GM19035 (cell line): Measurements from ENCODE around the gene ELK3.

Source experiments
- ATAC-seq: cut with Tn5 transposase; IDR thresholded peaks from one replicate; pipeline ENCODE4 v1.9.1; 2021; ENCODE audit not compliant: unreplicated experiment

ELK3 gene

DNA sequence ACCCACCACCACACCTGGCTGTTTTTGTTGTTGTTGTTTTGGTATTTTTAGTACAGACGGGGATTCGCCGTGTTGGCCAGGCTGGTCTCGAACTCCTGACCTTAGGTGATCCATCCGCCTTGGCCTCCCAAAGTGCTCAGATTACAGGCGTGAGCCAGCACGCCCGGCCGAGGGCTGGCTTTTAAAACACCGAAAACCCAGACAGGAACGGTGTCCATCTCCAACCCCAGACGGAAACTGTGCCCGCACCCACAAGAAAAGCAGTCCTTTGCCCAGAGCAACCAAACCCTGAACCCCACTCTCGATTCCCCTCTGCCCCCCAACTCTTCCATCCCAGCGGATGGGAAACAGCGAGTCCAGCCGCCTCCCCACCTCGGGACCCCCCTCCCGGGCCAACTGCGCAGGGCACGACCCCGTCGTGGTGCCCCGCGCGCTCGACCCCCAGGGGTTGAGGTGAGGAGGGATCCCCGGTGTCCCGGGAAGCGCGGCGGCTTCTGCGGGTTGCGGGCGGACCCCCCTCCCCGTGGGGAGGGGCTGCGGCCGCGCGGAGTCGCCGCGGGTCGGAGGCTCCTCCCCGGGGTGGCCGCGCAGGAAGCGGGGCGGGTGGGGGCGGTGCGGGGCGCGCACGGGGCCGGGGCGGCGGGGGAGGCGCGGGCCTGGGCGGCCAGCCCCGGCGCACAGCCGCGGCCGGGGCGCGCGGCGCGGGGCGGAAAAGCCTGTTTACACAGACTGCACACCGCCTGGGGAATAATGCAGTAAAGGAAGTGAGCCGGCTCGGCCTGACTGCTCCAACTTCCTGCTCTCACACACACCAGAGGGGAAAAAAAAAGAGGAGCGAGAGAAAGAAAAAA lies at the start of gene ELK3:
TSS of gene ELK3 (plus strand) at position 651 of the 851 bp plus-strand sequence.
- peak; percentile 45 for ATAC-seq

- no peak for ATAC-seq
Observed at GRCh38 chr12:96146747-96147146, 47.4 kb upstream of the ELK3 start.

DNA sequence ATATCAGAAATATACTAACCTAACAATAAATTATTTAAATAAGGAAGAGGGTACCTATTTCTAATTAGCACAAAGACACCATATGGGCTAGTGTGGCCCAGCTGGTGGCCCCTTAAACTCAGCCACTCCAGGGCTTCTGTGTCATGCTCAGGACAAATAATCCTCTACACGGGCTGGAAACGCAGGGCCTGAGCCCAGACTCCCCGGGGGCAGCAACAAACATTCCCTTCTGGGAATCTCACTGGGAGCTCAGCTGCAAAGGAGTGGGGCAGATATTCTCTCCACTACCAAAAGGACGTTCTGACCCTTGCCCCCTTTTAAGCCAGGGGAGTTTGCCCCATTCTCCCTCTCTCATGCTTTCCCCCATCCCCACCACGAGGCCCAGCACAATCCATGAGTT lies 43.7 kb upstream of the ELK3 start:
- no peak for ATAC-seq

DNA sequence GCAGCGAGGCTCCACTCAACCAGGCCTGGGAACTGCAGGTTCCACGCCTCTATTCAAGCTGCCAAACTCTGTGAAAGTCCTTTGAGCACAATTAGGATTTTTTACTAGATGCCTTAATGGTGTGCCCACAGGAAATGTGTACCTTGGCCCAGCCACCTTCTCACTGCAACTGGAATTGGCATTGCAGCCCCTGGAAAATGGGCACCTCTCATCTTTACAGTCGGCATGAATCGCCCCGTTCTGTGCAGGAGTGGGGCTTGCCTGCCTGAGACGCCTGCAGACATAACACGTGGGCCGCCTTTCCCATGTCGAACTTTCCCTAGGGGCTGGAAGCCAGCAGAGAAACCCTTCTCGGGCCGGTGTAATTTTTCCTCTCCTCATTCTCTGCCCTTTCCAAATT lies 42.0 kb upstream of the ELK3 start:
- ATAC-seq: no peak

GRCh38 chr12:96153131-96153725 lies 40.9 kb upstream of the ELK3 start:
- no peak for ATAC-seq

DNA sequence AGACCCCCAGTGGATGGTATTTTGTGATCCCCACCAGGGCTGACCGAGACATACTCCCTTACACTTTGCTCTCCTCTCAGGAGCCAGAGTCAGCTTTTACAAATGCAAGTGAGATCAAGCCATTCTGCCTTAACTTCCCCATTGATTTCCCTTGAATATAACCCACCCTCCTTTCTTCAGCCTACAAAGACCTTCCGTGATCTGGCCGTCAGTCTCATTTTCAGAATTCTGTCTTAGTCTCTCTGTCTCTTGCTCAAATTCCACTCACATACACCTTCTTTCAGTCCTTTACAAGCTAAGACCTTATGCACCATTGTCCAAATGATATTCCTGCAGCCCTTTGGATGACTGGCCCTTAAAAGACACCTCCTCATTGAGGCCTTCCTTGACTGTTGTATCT lies 39.0 kb upstream of the ELK3 start:
- no peak for ATAC-seq

DNA sequence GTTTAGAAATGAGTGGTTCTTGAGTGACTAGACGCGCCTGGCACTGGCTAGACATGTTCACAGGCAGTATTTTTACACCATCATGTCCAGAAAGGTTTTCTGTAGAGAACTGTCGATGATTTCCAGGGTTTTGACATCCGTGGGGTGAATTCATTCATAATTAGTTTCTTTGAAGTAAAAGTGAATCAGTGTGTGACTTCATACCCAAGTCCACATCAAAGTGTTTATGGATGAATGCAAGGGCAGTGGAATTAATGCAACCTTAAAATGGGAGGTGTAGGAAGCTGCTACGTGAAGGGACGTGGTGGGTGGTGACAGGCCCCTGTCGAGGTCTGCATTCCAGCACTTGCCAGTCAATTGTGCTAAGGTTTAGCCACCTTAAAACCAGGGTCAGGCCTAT lies 38.4 kb upstream of the ELK3 start:
- no peak for ATAC-seq

DNA sequence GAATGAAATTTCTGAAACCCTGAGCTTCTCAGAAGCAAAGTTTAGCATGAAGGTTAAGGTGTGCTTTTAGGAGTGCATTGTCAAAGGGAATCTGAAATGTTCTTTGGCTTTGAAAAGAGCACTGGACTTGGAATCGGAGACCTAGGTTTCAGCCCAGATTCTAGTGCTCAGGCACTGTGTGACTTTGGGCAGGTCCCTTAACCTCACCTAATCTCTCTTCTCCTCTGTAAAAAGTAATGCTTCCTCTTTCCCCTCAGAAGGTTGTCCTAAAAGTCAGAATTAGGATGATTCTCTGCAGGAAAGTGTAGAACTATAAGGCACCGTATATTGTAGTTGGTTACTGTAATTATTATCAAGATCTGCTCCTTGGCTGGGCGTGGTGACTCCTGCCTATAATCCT lies 38.0 kb upstream of the ELK3 start:
- ATAC-seq: no peak

- no peak for ATAC-seq
Observed at GRCh38 chr12:96157427-96157826, 36.7 kb upstream of the ELK3 start.

- ATAC-seq: no peak
Observed at GRCh38 chr12:96164951-96165811, 29.0 kb upstream of the ELK3 start.

- ATAC-seq: no peak
Observed at GRCh38 chr12:96166765-96167164, 27.4 kb upstream of the ELK3 start.

GRCh38 chr12:96167492-96167891 lies 26.7 kb upstream of the ELK3 start:
- no peak for ATAC-seq

GRCh38 chr12:96170328-96170727 lies 23.8 kb upstream of the ELK3 start:
- ATAC-seq: no peak

DNA sequence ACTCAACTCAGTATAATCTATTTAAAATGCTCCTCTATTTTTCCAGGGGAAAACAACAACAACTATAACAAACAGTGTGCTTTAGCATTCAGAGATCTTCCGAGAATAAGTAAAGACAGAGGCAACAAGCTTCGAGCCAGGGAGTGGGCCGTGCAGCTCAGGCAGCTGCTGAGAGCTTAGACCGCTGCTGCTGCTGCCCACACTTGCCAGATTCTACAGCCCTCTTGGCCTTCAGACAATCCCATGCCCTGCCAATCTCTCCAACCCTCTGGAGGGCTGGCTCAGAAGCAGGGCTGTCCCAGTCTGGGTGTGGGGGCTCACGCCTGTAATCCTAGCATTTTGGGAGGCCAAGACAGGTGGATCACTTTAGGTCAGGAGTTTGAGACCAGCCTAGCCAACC lies 23.4 kb upstream of the ELK3 start:
- no peak for ATAC-seq

GRCh38 chr12:96171905-96172304 lies 22.3 kb upstream of the ELK3 start:
- no peak for ATAC-seq

DNA sequence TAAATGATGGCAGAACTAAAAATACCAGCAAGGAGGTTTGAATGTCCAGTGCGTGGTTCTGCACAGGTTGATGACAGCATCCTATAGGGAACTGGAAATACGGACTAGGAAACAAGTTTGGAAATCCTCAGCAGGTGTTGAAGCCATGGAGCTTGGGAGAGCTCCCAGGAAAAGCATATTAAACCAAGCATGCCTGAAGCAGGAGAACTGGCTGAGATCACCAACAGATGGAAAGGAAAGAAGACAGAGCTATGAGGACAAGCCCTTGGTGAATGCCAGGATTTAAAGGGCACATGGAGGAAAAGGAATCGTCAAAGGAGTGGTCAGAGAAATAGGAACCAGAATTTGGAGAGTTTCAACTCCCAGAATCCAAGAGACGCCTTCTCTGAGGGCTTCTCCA lies 21.2 kb upstream of the ELK3 start:
- no peak for ATAC-seq

DNA sequence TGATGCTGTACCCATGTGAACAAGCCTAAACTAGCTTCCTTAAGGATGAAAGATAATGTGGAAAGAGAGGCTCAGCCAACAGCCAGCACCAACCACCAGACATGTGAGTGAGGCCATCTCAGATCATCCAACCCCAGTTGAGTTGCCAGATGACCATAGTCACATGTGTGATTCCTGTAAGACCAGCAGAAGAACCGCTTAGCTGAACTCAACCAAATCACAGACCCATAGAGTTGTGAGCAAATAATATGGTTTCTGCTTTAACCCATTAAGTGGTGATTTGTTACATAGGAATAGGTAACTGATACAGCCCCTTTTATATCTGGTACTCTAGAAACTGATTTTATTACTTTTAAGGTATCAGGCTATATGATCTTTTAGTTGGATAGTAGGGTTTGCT lies 17.6 kb upstream of the ELK3 start:
- no peak for ATAC-seq

- no peak for ATAC-seq
Observed at GRCh38 chr12:96177013-96177412, 17.2 kb upstream of the ELK3 start.

- no peak for ATAC-seq
Observed at GRCh38 chr12:96183734-96184370, 10.3 kb upstream of the ELK3 start.

DNA sequence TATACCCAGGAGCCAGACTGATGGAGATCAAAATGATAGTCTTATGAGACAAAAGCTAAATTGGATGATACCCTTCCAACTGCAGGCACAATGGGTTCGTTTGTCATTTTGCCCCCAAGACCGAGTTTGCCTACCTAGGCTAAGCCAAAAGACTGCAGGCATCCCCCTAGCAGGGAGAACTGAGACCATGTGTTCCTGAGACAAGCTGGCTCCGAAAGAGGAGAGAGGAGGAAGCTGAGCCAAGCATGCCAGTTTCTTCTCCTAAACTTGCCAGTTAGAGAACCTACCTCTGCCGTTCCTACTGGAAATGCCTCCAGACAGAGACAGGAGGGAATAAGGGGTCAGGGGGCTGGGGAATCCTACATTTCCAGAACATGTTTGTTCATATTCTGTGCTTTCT lies 8.3 kb upstream of the ELK3 start:
- no peak for ATAC-seq

DNA sequence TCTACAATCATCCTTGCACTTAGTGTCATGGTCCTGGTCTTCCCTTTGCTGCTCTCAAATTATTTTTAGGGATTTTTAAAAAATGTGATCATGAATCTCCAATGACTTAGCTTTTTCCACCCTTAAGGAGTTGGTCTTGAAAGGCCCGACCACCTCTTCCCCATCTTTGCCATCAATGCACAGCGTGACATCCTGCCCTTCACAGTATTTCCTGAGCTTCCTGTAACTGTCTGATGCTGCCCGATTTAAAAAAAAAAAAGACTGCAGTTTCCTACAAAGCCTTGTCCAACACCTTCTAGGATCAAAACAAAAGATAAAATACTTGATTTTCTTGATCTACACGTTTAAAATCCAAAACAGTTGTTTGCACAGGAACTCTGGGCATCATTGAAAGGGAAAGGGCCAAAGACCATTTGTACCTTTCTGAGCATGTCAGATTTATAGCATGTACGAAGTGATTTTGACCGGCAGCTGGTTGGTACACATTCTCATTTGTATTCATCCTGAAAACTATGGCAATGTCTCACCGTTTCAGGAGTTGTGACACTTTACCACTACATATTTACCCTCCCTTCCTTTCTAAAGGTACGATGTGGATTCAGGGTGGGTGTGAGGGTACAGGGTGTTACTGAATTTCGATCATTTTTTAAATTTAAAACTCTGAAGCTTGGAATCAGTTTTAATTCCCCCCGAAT lies 7.4 kb upstream of the ELK3 start:
- no peak for ATAC-seq
